ENCODE data around the gene TGDS. TPM values are rescaled to one million over a fixed set of nuclear protein-coding genes. Genes with fewer than 3 reads are reported as not detected.

The TGDS gene
- total and polyA plus RNA-seq, 2 of the 8 experiments (the other 6 are each of a cell fraction or from before 2014, with no cell fraction given), result 11.6 to 11.8 TPM

DNA sequence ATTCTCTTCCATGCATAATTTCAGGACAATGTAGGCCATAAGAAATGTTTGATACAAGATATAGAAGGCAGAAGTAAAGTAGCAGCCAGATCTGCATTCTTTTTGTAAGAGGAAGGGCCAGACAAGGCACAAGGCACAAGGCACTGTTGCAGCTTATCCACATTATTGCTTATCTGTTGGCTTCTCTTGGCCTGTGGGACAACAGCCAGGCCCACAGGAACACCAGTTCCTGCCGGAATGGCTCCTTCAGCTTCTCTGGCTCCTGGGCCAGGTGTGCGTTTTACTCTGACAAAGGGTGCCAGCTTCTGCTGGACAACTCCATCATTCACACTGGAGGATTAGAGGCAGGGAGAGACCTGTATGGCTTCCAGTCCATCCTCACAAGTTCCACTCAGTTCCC lies 34.9 kb upstream of the TGDS start:
- CTCF ChIA-PET (ENCODE audit: partially characterized antibody), result interaction anchor here (0.7 to 3.1 kb wide), 3 partner anchors 10 to 118 kb away, joined by 3 to 22 read pairs (median 12); no protein-coding TSS in a partner anchor

More for the DNA sequence above, 34.9 kb upstream of the TGDS start:
- no peak overlapping the region for H3K4me2 ChIP-seq (ENCODE audit: insufficient read depth in 1 of 2, low read depth in 2 of 2, low read length in 2 of 2)
- no peak overlapping the region for H3K23ac ChIP-seq (ENCODE audit: insufficient read length)
- H3K23me2 ChIP-seq (ENCODE audit: low read depth, low read length), result no peaks in the 10 kb centered on the region
- FAIRE-seq, result no peak
- no peaks in the 10 kb centered on the region; a peak in 1 of 7 replicates for H3K4me1 ChIP-seq (replicated peaks in 1 of 4; ENCODE audit: control insufficient read depth in 3 of 4, insufficient read depth in 4 of 4, low read length in 3 of 4)
- no peak overlapping the region for H3K18ac ChIP-seq (ENCODE audit: extremely low read depth, low read length)
- H3K56ac ChIP-seq (replicated peaks; ENCODE audit: insufficient read length, low read depth, low read length), result no peak overlapping the region
- no peak overlapping the region for H2BK20ac ChIP-seq (ENCODE audit: low read length)
- H2AK5ac ChIP-seq (ENCODE audit: low read depth, low read length), result no peak overlapping the region
- 92% methylated on average over 2 of the region's 2 CpGs; no CpG with 5 or more reads in 1 of the 2 experiments for WGBS, 2 experiments (ENCODE audit: extremely low coverage in 1 of 2, insufficient coverage in 1 of 2, insufficient read length in 1 of 2, insufficient replicate concordance in 2 of 2, low coverage in 1 of 2, low lambda C conversion rate in 2 of 2, missing lambda C conversion rate in 1 of 2)
- H3K79me2 ChIP-seq (ENCODE audit: control insufficient read depth in 1 of 2, insufficient read depth in 2 of 2, low read length in 2 of 2), result no peaks in the 10 kb centered on the region
- H3K36me3 ChIP-seq (ENCODE audit: control insufficient read depth in 2 of 4, insufficient read depth in 4 of 4, low read length in 3 of 4), result peaks cover 0 to 34% (median 0%) of the 10 kb centered on the region in 4 experiments; a peak in 2 of 8 replicates
- H4K5ac ChIP-seq (ENCODE audit: insufficient read length, low read depth, low read length), result no peak overlapping the region
- no peaks in the 10 kb centered on the region for H3K79me1 ChIP-seq (ENCODE audit: low read depth, low read length)
- H2AFZ ChIP-seq (ENCODE audit: low read length), result no peak overlapping the region
- no peak overlapping the region for H3K4me3 ChIP-seq (ENCODE audit: extremely low read depth in 1 of 4, insufficient read depth in 2 of 4, low read depth in 3 of 4, low read length in 4 of 4)
- no peak overlapping the region for H4K91ac ChIP-seq (replicated peaks; ENCODE audit: insufficient read length, low read length)
- TF ChIP-seq MAFK (IDR thresholded peaks at IDR 0.05; ENCODE audit: low read depth, low read length) (no peak), TAF7 (optimal IDR thresholded peaks at IDR 0.05; ENCODE audit: borderline replicate concordance, low read depth, low read length) (no peak), TEAD4 (IDR thresholded peaks at IDR 0.05; ENCODE audit: low read depth, low read length) (no peak), RAD21 (IDR thresholded peaks at IDR 0.05 in 1 of 2, conservative IDR thresholded peaks at IDR 0.05 in 1 of 2; ENCODE audit: low read depth in 2 of 2, low read length in 2 of 2) (no peak), EZH2 (IDR thresholded peaks at IDR 0.05; ENCODE audit: low read depth, low read length, severe bottlenecking) (no peak), SP4 (IDR thresholded peaks at IDR 0.05; ENCODE audit: low read length) (no peak), SP2 (IDR thresholded peaks at IDR 0.05; ENCODE audit: low read length) (no peak), TBP (IDR thresholded peaks at IDR 0.05; ENCODE audit: low read depth, low read length) (no peak), RNF2 (IDR thresholded peaks at IDR 0.05; ENCODE audit: borderline replicate concordance, low read depth, low read length, missing control alignments, poor library complexity, severe bottlenecking) (no peak), CBX8 (IDR thresholded peaks at IDR 0.05; ENCODE audit: borderline replicate concordance, low read depth, low read length) (no peak), BACH1 (IDR thresholded peaks at IDR 0.05; ENCODE audit: low read length) (no peak)
- TF ChIP-seq, protein P1, sequence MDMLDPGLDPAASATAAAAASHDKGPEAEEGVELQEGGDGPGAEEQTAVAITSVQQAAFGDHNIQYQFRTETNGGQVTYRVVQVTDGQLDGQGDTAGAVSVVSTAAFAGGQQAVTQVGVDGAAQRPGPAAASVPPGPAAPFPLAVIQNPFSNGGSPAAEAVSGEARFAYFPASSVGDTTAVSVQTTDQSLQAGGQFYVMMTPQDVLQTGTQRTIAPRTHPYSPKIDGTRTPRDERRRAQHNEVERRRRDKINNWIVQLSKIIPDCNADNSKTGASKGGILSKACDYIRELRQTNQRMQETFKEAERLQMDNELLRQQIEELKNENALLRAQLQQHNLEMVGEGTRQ (IDR thresholded peaks at IDR 0.05; ENCODE audit: low read length), result no peak
- DNase-seq (ENCODE audit: low read depth in 1 of 2, low spot score in 2 of 2), result no peak
- POLR2A ChIA-PET (ENCODE audit: partially characterized antibody), result interaction anchor here (0.6 to 1.1 kb wide), 2 partner anchors 10 to 28 kb away, joined by 3 to 4 read pairs; no protein-coding TSS in a partner anchor
- no peak overlapping the region for H2BK120ac ChIP-seq (replicated peaks; ENCODE audit: low read depth, low read length)
- no peak overlapping the region for H3K4ac ChIP-seq (replicated peaks; ENCODE audit: insufficient read length, low read depth, low read length)
- no peak overlapping the region for H2BK12ac ChIP-seq (ENCODE audit: low read depth, low read length)
- H2BK5ac ChIP-seq (ENCODE audit: low read depth, low read length), result no peak overlapping the region
- no peaks in the 10 kb centered on the region for H4K20me1 ChIP-seq (replicated peaks in 1 of 2; ENCODE audit: control insufficient read depth in 1 of 2, insufficient read depth in 2 of 2, low read length in 2 of 2)
- no peak overlapping the region for H3K27ac ChIP-seq (ENCODE audit: low read depth, low read length)
- no peaks in the 10 kb centered on the region for H3K27me3 ChIP-seq (replicated peaks in 1 of 4; ENCODE audit: control insufficient read depth in 3 of 4, extremely low read depth in 1 of 4, insufficient read depth in 3 of 4, low read length in 3 of 4)
- H3K14ac ChIP-seq (ENCODE audit: insufficient read length), result no peak overlapping the region
- no peaks in the 10 kb centered on the region for H3K9me3 ChIP-seq (ENCODE audit: insufficient read depth in 2 of 2, low read depth in 1 of 2, low read length in 1 of 2)
- no peak overlapping the region for H2BK15ac ChIP-seq (ENCODE audit: low read length)
- H4K8ac ChIP-seq (ENCODE audit: extremely low read depth, insufficient read depth, low read length), result no peak overlapping the region
- no peak overlapping the region for H3K9ac ChIP-seq (replicated peaks in 1 of 4; ENCODE audit: extremely low read depth in 1 of 4, low read depth in 3 of 4, low read length in 3 of 4)

Data from H1 (cell line).